Measurements from ENCODE around the gene DISC1.
"Not testable (repeated sequence)": the region's sequence is repeated elsewhere in the genome, so short reads cannot be mapped to it uniquely, and the experiment has no call there.

Gene DISC1

DNA sequence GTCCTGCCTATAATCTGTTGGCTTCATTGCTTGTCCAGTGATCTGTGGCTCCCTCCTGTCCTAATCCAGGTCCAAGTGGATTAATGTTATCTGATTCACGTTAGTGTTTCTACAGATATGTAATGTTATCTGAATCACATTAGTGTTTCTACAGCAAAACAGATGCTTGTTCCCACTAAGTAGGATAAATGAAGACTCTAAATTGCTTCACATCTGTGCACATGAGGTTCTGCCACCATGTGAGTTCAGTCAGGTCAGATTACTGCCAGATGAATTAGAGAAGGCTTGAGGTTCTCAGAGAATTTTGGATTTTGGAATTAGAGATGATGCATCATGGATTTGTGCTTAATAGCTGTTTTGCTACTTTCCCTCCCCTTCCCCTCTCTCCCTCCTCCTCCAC, 13.2 kb downstream of the DISC1 start:
- no peak for DNase-seq

DNA sequence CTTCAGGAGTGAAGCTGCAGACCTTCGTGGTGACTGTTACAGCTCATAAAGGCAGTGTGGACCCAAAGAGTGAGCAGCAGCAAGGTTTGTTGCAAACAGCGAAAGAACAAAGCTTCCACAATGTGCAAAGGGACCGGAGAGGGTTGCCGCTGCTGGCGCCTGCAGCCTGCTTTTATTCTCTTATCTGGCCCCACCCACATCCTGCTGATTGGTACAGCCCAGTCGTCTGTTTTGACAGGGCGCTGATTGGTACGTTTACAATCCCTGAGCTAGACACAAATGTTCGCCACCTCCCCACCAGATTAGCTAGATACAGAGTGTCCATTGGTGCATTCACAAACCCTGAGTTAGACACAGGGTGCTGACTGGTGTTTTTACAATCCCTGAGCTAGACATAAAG, 14.9 kb downstream of the DISC1 start:
- not testable (repeated sequence) for DNase-seq

DNA sequence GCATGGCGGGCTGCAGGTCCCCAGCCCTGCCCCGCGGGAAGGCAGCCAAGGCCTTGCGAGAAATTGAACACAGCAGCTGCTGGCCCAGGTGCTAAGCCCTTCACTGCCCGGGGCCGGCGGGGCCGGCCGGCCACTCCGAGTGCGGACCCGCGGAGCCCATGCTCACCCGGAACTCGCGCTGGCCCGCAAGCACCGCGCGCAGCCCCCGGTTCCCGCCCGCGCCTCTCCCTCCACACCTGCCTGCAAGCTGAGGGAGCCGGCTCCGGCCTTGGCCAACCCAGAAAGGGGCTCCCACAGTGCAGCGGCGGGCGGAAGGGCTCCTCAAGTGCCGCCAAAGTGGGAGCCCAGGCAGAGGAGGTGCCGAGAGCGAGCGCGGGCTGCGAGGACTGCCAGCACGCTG, 15.5 kb downstream of the DISC1 start:
- not testable (repeated sequence) for DNase-seq

DNA sequence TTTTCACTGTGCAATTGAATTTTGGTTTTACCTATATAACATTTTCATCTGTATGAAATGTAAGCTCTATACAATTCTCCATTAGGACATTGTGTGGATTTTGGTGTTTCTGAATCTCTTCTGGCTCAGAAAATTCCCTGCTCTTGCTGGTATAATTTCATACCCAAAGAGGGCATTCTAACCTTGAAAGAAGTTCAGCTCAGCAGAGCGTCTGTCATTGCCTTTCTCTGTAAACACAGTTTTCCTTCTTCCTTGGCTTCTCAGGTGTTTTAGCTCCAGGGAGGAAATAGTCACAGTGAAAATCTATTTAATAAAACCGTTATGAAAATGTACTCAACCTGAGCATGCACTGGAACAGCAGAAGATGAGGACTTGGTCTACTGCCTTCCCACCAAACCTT, 16.0 kb downstream of the DISC1 start:
- no peak for DNase-seq

DNA sequence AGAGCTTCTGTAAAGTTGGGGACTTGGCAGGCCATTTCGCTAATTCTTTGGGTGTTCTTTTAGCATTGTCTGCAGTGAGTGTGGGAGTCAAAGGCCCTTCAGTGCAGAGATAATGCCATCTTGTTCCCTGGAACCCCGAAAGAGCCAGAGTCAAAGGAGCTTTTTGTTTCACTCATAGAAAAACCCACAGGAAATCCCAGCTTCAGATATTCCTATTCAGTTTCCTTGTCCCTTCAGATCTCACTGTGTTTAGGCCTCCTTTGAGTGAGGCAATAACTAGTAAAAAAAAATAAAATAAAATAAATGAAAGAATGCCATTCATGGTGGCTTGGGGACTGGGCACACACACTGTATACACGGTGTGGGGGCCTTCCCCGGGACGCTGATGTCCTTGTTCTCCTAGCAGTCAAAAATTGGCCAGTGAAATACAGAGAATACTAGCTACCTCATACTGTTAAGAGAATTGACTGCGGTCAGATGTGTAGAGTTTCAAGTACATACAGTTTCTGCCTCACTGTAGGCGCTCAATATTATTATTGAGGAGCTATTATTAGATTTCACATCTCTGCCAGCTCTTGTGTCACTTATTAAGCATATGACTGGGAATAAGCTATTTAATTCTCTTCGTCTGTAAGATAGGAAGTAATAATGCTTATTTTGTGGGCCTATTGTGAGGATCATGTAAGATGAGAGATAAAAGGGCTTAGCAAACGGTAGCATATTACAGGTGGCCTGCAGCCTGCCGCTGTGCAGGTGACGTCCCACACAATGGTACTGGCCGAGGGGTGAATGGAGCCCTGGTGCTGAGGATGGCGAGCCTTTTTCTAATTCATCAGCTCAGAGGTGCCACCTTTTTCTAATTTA, 16.7 kb downstream of the DISC1 start:
- no peak for DNase-seq

DNA sequence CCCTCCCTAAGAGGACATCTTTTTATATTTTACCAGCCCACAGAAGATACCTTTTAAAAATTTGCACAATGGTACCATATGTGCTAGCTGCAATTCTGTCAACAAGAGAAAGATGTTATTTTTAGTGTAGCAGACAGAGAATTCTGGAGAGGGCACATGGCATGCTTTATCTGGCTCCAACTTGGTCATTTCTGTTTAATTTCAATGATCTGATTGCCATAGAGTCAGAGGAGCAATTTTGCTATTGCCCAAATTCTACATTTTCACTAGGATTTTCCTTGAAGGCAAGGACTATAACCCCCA, 17.3 kb downstream of the DISC1 start:
- no peak for DNase-seq

DNA sequence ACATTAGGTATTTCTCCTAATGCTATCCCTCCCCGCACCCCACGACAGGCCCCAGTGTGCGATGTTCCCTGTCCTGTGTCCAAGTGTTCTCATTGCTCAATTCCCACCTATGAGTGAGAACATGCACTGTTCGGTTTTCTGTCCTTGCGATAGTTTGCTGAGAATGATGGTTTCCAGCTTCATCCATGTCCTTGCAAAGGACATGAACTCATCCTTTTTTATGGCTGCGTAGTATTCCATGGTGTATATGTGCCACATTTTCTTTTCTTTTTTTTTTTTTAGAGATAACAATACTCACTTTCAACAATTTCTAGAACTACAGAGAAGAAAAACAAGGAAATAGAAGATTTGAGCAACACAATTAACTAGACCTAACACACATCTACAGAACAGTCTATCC, 19.0 kb downstream of the DISC1 start:
- not testable (repeated sequence) for DNase-seq

DNA sequence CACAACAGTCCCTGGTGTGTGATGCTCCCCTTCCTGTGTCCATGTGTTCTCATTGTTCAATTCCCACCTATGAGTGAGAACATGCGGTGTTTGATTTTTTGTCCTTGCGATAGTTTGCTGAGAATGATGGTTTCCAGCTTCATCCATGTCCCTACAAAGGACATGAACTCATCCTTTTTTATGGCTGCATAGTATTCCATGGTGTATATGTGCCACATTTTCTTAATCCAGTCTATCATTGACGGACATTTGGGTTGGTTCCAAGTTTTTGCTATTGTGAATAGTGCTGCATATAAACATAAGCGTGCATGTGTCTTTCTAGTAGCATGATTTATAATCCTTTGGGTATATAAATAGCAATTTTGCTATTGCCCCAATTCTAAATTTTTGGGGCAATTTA, 19.6 kb downstream of the DISC1 start:
- not testable (repeated sequence) for DNase-seq

DNA sequence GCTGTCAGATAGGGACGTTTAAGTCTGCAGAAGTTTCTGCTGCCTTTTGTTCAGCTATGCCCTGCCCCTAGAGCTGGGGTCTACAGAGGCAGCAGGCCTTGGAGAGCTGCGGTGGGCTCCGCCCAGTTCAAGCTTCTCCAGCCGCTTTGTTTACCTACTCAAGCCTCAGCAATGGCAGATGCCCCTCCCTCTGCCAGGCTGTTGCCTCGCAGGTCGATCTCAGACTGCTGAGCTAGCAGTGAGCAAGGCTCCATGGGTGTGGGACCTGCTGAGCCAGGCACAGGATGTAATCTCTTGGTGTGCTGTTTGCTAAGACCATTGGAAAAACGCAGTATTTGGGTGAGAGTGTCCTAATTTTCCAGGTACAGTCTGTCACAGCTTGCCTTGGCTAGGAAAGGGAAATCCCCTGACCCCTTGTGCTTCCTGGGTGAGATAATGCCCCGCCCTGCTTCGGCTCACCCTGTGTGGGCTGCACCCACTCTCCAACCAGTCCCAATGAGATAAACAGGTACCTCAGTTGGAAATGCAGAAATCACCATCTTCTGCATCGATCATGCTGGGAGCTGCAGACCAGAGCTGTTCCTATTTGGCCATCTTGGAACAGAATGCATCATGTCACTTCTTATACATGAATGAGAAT, 25.2 kb downstream of the DISC1 start:
- DNase-seq: not testable (repeated sequence)

DNA sequence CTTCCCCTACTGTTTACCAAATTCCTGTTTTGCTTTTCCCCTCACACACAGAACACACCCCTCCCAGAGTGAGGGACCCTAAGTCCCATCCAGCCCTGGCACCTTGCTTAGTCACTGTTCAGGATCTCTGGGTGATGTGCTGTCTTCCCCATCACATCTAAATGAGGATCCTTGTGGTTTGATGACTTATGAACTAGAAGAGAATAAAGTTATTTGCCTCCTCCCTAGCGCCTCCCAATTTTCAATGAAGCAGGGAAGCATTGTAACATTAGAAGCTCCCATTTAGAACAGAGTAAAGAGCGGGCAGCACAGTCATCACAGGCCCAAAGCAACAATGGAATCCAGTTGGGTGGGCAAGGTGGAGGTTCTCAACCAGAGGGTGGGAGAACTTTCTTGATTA, 27.0 kb downstream of the DISC1 start:
- DNase-seq: peak in 1 of 2 experiments; percentile 23

DNA sequence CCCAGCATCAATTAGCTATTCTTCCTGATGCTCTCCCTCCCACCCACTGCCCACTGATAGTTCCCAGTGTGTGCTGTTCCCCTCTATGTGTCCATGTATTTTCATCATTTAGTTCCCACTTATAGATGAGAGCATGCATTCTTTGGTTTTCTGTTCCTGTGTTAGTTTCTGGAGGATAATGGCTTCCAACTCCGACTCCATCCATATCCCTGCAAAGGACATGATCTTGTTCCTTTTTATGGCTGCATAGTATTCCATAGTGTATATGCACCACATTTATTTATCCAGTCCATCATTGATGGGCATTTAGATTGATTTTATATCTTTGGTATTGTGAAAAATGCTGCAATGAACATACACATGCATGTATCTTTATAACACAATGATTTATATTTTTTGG, 30.2 kb downstream of the DISC1 start:
- no peak for DNase-seq

DNA sequence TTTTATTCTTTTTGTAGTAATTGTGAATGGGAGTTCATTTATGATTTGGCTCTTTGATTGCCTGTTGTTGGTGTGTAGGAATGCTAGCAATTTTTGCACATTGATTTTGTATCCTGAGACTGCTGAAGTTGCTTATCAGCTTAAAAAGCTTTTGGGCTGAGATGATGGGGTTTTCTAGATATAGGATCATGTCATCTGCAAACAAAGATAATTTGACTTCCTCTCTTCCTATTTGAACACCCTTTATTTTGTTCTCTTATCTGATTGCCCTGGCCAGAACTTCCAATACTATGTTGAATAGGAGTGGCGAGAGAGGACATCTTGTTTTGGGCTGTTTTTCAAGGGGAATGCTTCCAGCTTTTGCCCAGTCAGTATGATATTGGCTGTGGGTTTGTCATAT, 31.6 kb downstream of the DISC1 start:
- not testable (repeated sequence) for DNase-seq

DNA sequence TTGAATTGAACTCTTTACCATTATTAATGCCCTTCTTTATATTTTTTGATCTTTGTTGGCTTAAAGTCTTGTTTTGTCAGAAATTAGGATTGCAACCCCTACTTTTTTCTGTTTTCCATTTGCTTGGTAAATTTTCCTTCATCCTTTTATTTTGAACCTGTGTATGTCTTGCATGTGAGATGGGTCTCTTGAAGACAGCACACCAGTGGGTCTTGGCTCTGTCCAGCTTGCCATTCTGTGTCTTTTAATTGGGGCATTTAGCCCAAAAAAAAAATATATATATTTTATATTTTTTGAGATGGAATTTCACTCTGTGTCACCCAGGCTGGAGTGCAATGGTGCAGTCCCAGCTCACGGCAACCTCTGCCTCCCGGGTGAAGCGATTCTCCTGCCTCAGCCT, 33.6 kb downstream of the DISC1 start:
- no peak for DNase-seq

DNA sequence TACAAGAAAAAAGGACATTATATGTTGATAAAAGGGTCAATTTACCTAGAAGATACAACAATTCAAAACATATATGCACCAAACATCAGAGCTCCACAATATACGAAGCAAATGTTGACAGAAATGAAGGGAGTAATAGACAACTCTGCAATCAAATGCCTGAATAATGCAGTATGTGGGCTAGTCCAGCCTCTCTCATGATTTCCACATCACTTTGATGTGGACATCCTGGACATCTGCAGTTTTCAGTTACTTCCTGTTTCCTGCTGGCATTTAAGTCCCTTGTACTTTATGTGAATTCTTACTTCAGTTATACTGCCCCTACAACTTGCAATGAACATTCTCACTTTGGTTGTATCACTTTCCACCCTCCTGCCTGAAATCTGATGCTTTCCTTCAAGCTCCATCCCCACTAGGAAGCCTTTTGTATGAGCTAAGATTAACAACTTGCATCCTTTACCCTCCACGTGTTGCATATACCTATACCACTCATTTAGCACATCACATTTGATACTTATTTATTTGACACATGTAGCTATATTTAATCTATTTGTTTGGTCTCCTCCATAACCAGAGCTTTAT, 36.7 kb downstream of the DISC1 start:
- peak; percentile 65 to 71 for DNase-seq

DNA sequence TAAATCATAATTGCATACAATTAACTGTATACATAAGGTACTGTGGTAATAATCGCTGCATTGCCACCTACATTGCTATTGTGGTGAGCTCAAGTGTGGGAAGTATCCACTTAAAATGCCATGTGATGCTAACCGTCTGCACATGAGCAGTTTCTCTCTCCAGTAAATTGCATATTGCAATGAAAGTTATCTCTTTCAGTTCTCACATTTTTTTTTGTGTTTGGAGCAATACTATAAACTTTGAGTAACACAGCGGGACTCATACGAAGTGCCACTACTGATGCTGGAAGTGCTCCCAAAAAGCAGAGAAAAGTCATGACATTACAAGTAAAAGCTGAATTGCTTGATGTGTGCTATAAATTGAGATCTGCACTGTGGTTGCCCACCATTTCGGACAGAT, 38.5 kb downstream of the DISC1 start:
- no peak for DNase-seq

DNA sequence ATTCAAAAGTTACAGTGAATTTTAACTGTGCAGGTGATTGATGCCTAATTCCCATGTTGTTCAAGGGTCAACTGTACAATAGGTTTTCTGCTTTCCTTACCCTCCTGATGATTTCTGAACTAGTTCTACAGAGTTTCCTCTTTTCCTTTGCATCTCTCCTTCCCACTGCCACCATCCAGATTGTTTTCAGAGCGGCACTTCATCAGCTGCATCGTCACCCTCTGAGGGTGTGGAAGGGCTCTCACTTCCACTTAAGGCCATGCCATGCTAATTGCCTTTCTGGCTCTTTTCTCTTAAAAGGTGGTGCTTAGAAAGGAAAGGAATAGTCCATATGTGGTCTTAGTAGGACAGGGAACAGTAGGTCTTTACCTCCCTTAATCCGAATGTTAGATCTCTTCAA, 39.1 kb downstream of the DISC1 start:
- no peak for DNase-seq

DNA sequence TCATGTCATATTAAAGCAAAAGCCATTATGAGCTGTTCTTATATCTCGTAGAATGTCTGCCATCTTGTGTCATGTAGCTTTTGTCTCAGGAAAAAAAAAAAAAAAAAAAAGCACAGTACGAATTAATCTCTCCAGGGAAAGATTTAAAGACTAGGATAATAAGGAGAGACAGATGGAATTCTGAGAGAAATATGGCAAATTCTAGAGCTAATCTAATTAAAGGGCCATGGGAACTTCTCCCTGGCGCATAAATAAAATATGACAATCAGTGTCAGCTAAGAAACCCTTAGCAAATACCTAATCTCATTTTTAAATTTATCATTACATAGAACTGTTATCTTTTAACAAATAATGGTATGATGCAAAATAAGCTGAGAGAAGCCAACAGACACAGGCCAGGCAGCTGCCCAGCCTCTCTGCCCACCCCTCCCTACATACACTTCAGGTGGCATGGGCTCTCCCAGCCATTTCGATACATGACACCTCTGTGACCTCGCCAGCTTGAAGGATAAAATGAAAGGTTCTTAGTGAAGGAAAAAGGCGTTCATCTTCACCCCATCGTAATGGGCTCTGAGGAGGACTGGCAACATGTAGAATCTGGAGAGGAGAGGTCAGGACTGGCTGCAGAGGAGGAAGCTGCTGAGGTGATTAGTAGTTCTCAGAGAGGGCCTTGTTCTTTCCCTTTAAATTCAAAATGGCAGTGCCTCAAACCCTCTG, 39.8 kb downstream of the DISC1 start:
- no peak for DNase-seq

DNA sequence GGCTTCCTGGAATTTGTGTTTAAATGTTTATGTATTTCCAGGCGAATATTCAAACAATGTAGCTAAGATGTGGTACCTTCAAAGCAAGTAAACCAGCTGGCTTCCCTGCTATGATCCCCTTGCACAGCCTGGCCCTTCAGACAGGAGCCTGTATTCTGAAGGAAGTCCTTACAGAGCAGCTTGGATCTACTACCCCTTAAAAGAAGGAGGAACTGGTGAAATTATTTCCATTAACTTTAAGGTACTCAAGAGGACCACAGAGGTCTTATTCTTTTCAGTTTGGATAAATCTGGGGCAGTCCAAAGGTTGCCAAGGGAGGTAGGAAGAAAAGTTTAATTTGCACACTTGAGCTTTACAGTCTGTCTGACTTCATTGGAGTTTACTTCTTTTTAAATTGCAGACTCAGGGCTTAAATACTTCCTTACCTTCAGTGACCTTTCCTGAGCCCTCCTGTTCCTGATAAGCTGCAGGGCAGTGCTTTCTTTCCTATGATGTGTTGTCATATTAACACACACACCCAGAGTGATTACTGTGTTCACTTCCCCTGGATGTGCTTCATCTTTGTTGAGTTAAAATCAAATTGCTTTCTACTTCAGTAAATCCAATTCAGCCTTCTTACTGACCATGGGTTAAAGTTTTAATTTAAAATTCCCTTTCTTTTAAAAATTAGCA, 40.5 kb downstream of the DISC1 start:
- DNase-seq: no peak

DNA sequence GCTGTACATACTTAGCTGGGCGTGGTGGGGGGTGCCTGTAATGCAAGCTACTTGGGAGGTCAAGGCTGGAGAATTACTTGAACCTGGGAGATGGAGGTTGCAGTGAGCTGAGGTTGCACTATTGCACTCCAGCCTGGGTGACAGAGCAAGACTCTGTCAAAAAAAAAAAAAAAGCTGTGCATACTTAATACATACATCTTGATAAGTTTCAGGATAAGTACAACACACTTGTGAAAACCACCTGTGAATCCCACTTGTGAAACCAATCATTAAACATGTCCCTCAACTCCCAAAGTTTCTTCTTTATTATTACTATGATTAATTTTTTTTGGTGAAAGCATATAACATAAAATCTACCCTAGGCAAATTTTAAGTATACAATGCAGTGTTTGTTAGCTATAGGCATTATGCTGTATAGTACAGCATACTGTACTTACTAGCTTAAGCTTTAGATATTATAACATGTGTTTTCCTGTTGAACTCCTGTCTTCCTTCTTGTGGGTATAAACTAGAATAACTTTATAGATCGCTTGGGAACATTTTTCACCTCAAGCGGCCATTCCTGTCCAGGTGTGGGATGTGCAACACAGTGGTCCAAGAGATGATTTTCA, 41.4 kb downstream of the DISC1 start:
- no peak for DNase-seq

DNA sequence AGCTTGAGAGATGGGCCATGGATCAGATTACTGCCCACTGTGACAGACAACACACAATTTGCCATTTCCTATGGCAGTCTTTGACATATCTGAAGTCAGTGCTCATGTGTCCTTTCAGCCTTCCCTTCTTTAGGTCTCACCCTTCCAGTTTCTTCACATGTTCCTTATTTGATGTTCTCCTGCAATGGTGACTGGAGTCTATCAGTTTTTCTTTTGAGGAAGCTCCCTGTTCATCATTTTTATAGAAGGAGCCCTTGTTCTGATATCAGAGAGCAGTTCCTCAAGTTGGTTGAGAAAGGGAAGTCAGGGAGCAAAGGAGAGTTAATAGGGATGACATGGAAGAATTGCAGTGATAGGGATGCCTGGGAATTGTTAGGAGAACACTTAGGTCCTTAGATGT, 42.2 kb downstream of the DISC1 start:
- DNase-seq: no peak

DNA sequence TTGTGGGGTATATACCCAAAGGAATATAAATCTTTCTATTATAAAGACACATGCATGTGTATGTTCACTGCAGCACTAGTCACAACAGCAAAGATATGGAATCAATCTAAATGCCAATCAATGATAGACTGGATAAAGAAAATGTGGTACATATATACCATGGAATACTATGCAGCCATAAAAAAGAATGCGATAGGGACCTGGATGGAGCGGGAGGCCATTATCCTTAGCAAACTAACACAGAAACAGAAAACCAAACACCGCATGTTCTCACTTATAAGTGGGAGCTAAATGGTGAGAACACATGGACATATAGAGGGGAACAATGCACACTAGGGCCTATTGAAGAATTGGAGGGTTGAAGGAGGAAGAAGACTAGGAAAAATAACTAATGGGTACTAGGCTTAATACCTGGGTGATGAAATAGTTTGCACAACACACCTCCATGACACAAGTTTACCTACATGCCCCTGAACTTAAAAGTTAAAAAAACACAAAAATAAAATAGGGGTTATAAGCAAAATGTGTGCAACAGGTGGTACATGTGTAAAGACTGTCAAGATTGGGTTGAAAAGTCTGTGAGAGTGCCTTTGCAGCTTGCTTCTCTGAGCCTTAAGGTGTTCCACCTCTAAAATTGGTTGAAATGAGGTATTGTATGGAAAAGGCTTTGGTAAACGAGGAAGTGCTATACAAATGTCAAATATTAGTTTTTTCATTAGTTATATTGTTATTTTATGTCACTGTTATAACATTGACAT, 43.5 kb downstream of the DISC1 start:
- not testable (repeated sequence) for DNase-seq

DNA sequence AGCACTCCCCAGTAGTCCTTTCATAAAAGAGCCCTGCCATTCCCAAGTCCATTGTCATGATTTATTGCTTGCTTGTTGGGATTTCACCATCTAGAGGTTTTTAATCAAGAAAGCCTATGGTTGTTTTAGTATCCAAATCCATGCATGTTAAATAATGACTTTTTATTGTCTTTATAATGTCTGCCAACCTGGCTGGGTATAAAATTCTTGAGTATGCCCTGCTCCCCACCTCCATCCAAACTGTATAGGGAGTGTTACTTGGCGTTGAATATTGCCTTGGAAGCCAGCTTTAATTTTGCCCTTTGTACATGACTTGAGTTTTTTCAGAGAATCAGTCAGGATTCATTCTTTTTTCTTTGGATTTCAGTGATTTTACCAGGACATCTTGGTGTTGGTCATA, 44.2 kb downstream of the DISC1 start:
- DNase-seq: no peak

Data from Kasumi-1 (cell line).